HG02852 (cell line): ENCODE data around the gene INVS.
"Not testable (repeated sequence)": the region's sequence is repeated elsewhere in the genome, so short reads cannot be mapped to it uniquely, and the experiment has no call there.

Experiments used
- ATAC-seq: cut with Tn5 transposase; IDR thresholded peaks from one replicate; pipeline ENCODE4 v1.9.1; 2021; ENCODE audit warnings: mild to moderate bottlenecking, moderate library complexity; ENCODE audit not compliant: unreplicated experiment

Gene INVS

GRCh38 chr9:100082782-100083181 lies 16.3 kb upstream of the INVS start:
- ATAC-seq: no peak

GRCh38 chr9:100083448-100084127 lies 15.5 kb upstream of the INVS start:
- ATAC-seq: peak; percentile 44

GRCh38 chr9:100084128-100084453 lies 15.0 kb upstream of the INVS start:
- ATAC-seq: peak; percentile 57

GRCh38 chr9:100084734-100085133 lies 14.3 kb upstream of the INVS start:
- ATAC-seq: peak; percentile 81

- no peak for ATAC-seq
These were observed 12.9 kb upstream of the INVS start for GRCh38 chr9:100086097-100086635.

- ATAC-seq: no peak
These were observed 11.8 kb upstream of the INVS start for GRCh38 chr9:100087218-100087617.

- no peak for ATAC-seq
These were observed 10.8 kb upstream of the INVS start for GRCh38 chr9:100088202-100088601.

GRCh38 chr9:100090880-100091279 lies 8.2 kb upstream of the INVS start:
- no peak for ATAC-seq

- no peak for ATAC-seq
These were observed 7.4 kb upstream of the INVS start for GRCh38 chr9:100091650-100092049.

- ATAC-seq: no peak
These were observed 7.0 kb upstream of the INVS start for GRCh38 chr9:100092066-100092465.

GRCh38 chr9:100094411-100094810 lies 4.6 kb upstream of the INVS start:
- not testable (repeated sequence) for ATAC-seq

GRCh38 chr9:100096378-100096916 lies 2.6 kb upstream of the INVS start:
- no peak for ATAC-seq

- ATAC-seq: peak; percentile 7
These were observed 777 bp upstream of the INVS start for GRCh38 chr9:100098046-100098886.

- peak; percentile 1 for ATAC-seq
These were observed 639 bp downstream of the INVS start for GRCh38 chr9:100099722-100100042.

GRCh38 chr9:100100146-100100667 lies 1.2 kb downstream of the INVS start:
- ATAC-seq: no peak

GRCh38 chr9:100101608-100102007 lies 2.6 kb downstream of the INVS start:
- no peak for ATAC-seq

- ATAC-seq: no peak
These were observed 5.3 kb downstream of the INVS start for GRCh38 chr9:100104314-100104713.

GRCh38 chr9:100105861-100106260 lies 6.8 kb downstream of the INVS start:
- ATAC-seq: no peak

- ATAC-seq: no peak
These were observed 7.6 kb downstream of the INVS start for GRCh38 chr9:100106616-100107015.

- ATAC-seq: no peak
These were observed 9.5 kb downstream of the INVS start for GRCh38 chr9:100108559-100108958.

- ATAC-seq: no peak
These were observed 12.2 kb downstream of the INVS start for GRCh38 chr9:100111235-100111634.
